ENCODE data around the gene ZNF226. TPM values are rescaled to one million over a fixed set of nuclear protein-coding genes. Genes with fewer than 3 reads are reported as not detected.

Gene ZNF226
- total RNA-seq, 2 experiments from 2014 or later, result 14.6 to 17.9 TPM

DNA sequence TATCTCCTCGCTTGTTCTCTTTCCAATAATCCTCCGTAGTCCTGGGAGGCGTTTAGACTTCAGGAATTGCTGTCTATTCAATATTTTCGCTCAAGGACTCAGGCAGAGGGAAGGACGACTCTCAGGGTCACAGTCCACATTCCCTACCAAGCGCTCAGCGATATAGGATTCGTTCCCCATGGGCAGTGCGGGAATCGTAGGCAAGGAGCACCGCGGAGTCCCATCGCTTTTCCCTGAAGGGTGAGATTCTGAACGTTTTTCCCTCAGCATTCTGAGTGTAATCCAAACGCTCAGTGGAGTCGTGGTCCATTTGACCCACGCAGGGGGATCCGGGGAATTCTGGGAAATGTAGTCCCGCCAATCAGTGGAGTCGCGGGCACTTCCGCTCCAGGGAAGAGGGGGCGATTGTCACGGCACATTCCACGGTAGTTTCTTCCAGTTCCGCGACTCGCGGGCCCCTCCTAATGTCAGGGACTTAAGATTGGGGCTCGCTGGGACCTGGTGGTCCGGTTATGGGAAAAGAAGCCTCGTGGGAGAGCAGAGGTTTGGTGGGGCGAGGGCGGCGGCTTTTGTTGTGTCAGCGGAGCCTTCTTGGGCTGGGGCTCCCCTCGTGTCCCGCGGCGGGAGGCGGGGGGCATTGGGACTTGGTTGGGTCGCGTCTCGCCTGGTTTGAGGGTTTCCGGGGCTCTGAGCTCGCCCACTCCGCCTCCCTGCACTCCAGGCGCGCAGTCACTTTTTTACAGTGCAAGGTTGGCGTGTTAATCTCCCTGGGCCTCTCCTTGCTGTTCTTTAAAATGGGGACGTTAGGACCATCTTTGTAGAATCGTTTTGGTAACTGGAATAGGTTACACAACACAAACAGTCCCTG is 23.5 kb upstream of the ZNF226 start, which contains the start of gene ZNF234:
TSS of gene ZNF234 (plus strand) at position 364 of the 868 bp plus-strand sequence. CDS start 3,079 bp downstream, outside the sequence.
- Histone ChIP-seq H3K4me3 (ENCODE audit: low read depth, low read length, poor library complexity, severe bottlenecking) (no peak within 1 kb of the TSS), H3K9me2 (ENCODE audit: insufficient read depth, low read length) (no peaks in the 10 kb centered on the region), H3K4me2 (ENCODE audit: low read length) (no peak within 1 kb of the TSS), H3K27ac (ENCODE audit: low read depth, low read length, poor library complexity, severe bottlenecking) (no peak within 1 kb of the TSS), H3K9me3 (ENCODE audit: low read length) (no peaks in the 10 kb centered on the region), H3K4me1 (ENCODE audit: insufficient read depth, low read length, poor library complexity, severe bottlenecking) (no peaks in the 10 kb centered on the region), H3K79me2 (ENCODE audit: insufficient read depth, low read depth, low read length) (no peaks in the 10 kb centered on the region), H4K20me1 (ENCODE audit: insufficient read depth, low read length) (no peaks in the 10 kb centered on the region), H3K36me3 (ENCODE audit: insufficient read depth, low read length) (no peaks in the 10 kb centered on the region), H2AFZ (ENCODE audit: low read length) (no peak within 1 kb of the TSS)
- TF ChIP-seq, protein P1, sequence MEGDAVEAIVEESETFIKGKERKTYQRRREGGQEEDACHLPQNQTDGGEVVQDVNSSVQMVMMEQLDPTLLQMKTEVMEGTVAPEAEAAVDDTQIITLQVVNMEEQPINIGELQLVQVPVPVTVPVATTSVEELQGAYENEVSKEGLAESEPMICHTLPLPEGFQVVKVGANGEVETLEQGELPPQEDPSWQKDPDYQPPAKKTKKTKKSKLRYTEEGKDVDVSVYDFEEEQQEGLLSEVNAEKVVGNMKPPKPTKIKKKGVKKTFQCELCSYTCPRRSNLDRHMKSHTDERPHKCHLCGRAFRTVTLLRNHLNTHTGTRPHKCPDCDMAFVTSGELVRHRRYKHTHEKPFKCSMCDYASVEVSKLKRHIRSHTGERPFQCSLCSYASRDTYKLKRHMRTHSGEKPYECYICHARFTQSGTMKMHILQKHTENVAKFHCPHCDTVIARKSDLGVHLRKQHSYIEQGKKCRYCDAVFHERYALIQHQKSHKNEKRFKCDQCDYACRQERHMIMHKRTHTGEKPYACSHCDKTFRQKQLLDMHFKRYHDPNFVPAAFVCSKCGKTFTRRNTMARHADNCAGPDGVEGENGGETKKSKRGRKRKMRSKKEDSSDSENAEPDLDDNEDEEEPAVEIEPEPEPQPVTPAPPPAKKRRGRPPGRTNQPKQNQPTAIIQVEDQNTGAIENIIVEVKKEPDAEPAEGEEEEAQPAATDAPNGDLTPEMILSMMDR (conservative IDR thresholded peaks at IDR 0.05; ENCODE audit: low read length), result no peak
- no peak for TF ChIP-seq EZH2phosphoT487 (IDR thresholded peaks at IDR 0.05; ENCODE audit: borderline replicate concordance, low read depth, low read length)
- POLR2A ChIA-PET, result no interaction called here
- no TSS peak for BruUV-seq (replicated peaks)
- intact Hi-C loops (cut with micrococcal nuclease; ENCODE audit: unreplicated experiment), result no loop called here
- CTCF ChIA-PET (ENCODE audit: unreplicated experiment), result no interaction called here
- no peak for DNase-seq (ENCODE audit: low spot score)

DNA sequence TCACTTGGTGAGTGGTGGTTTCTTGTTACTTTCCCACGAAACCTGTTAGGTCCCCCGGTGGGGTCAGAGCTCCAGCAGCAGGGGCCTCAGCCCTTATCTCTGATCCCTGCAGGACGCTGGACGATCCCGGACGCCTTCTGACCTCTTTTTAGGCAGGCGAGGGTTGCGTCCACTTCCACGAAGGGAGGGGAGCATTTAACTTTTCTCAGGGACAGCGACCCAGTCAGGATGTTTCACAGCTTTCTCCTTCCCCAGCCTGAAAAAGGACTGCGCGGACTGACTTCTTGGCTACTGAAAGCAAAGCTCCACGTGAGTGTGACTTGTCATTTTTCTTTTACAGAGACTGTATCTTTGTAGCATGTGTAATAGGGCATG is 22.9 kb upstream of the ZNF226 start:
- H4K20me1 ChIP-seq (ENCODE audit: insufficient read depth, low read length), result no peaks in the 10 kb centered on the region
- H3K27ac ChIP-seq (ENCODE audit: low read depth, low read length, poor library complexity, severe bottlenecking), result no peak overlapping the region
- no peak overlapping the region for H2AFZ ChIP-seq (ENCODE audit: low read length)
- CTCF ChIA-PET (ENCODE audit: unreplicated experiment), result no interaction called here
- TF ChIP-seq EZH2phosphoT487 (IDR thresholded peaks at IDR 0.05; ENCODE audit: borderline replicate concordance, low read depth, low read length), result no peak
- TF ChIP-seq, protein P1 (conservative IDR thresholded peaks at IDR 0.05; ENCODE audit: low read length), result no peak
- POLR2A ChIA-PET, result no interaction called here
- H3K9me3 ChIP-seq (ENCODE audit: low read length), result no peaks in the 10 kb centered on the region
- no peaks in the 10 kb centered on the region for H3K4me1 ChIP-seq (ENCODE audit: insufficient read depth, low read length, poor library complexity, severe bottlenecking)
- no peak for DNase-seq (ENCODE audit: low spot score)
- no peaks in the 10 kb centered on the region for H3K9me2 ChIP-seq (ENCODE audit: insufficient read depth, low read length)
- intact Hi-C loops (cut with micrococcal nuclease; ENCODE audit: unreplicated experiment), result no loop called here
- H3K4me3 ChIP-seq (ENCODE audit: low read depth, low read length, poor library complexity, severe bottlenecking), result no peak overlapping the region
- H3K79me2 ChIP-seq (ENCODE audit: insufficient read depth, low read depth, low read length), result no peaks in the 10 kb centered on the region
- BruUV-seq (replicated peaks), result no TSS peak
- no peaks in the 10 kb centered on the region for H3K36me3 ChIP-seq (ENCODE audit: insufficient read depth, low read length)
- no peak overlapping the region for H3K4me2 ChIP-seq (ENCODE audit: low read length)

DNA sequence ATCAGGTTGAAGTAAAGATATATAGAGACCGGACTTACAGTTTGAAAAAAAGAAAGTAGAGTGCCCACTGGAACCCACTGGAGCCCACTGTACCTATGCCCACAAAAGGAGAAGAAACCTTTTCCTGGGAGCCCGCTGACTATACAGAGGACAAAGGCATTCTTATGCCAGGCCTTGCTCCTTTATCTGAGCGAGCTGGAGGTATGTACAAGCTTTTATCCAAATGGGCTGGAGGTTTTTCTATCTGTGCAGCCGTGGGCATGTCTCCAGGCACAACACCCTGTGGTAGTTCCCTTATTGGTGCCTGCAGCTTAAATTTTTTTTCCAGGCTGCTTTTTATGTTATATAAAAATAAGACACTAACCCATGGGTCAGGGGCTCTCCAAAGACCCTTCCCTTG is 15.1 kb upstream of the ZNF226 start:
- TF ChIP-seq, protein P1 (conservative IDR thresholded peaks at IDR 0.05; ENCODE audit: low read length), result no peak
- no peak for TF ChIP-seq EZH2phosphoT487 (IDR thresholded peaks at IDR 0.05; ENCODE audit: borderline replicate concordance, low read depth, low read length)
- Histone ChIP-seq H3K4me1 (ENCODE audit: insufficient read depth, low read length, poor library complexity, severe bottlenecking) (no peaks in the 10 kb centered on the region), H3K36me3 (ENCODE audit: insufficient read depth, low read length) (no peaks in the 10 kb centered on the region), H3K79me2 (ENCODE audit: insufficient read depth, low read depth, low read length) (no peaks in the 10 kb centered on the region), H3K9me3 (ENCODE audit: low read length) (no peaks in the 10 kb centered on the region), H4K20me1 (ENCODE audit: insufficient read depth, low read length) (no peaks in the 10 kb centered on the region), H2AFZ (ENCODE audit: low read length) (no peak overlapping the region), H3K4me3 (ENCODE audit: low read depth, low read length, poor library complexity, severe bottlenecking) (no peak overlapping the region), H3K9me2 (ENCODE audit: insufficient read depth, low read length) (no peaks in the 10 kb centered on the region), H3K4me2 (ENCODE audit: low read length) (no peak overlapping the region), H3K27ac (ENCODE audit: low read depth, low read length, poor library complexity, severe bottlenecking) (no peak overlapping the region)
- ChIA-PET POLR2A (no interaction called here), CTCF (ENCODE audit: unreplicated experiment) (no interaction called here)
- intact Hi-C loops (cut with micrococcal nuclease; ENCODE audit: unreplicated experiment), result no loop called here
- BruUV-seq (replicated peaks), result no TSS peak
- no peak for DNase-seq (ENCODE audit: low spot score)

Measured in OCI-LY7 (cell line).